ENCODE data around the gene IL2RG. TPM values are rescaled to one million over a fixed set of nuclear protein-coding genes. Genes with fewer than 3 reads are reported as not detected.

Gene IL2RG
- total RNA-seq, 1 experiment from 2014 or later, result not detected

- no peak overlapping the region for H2BK5ac ChIP-seq (ENCODE audit: insufficient read length, low read length)
- no peak overlapping the region for H2AFZ ChIP-seq (ENCODE audit: low read length)
- H3K56ac ChIP-seq (ENCODE audit: insufficient read length, low read depth, low read length), result no peak overlapping the region
- no peak overlapping the region for H3K4me3 Mint-ChIP-seq
- H3K27ac ChIP-seq (ENCODE audit: insufficient read length, low read depth, low read length), result no peak overlapping the region
- H3K23me2 ChIP-seq (ENCODE audit: insufficient read length, low read depth, low read length, poor library complexity, severe bottlenecking), result no peaks in the 10 kb centered on the region
- no peak for TF ChIP-seq CTCF (conservative IDR thresholded peaks at IDR 0.05)
- H3K36me3 Mint-ChIP-seq (ENCODE audit: insufficient read depth in 1 of 3, low read depth in 3 of 3), result peaks cover 2 to 12% (median 10%) of the 10 kb centered on the region in 3 experiments; a peak in 5 of 7 replicates
- H3K27me3 Mint-ChIP-seq (ENCODE audit: low read depth), result peaks cover 53% of the 10 kb centered on the region
- no peak overlapping the region for H3K27ac Mint-ChIP-seq
- H3K23ac ChIP-seq (ENCODE audit: insufficient read length, low read depth, low read length), result no peak overlapping the region
- no peaks in the 10 kb centered on the region for H3K79me2 ChIP-seq (ENCODE audit: insufficient read depth, low read length)
- H2BK15ac ChIP-seq (ENCODE audit: low read depth, low read length), result no peak overlapping the region
- no peak overlapping the region for H3T11ph ChIP-seq (ENCODE audit: low read length)
- no peaks in the 10 kb centered on the region for H4K20me1 ChIP-seq (ENCODE audit: control insufficient read depth, insufficient read depth, insufficient read length)
- no peak overlapping the region for H3K18ac ChIP-seq (ENCODE audit: insufficient read length, low read depth, low read length)
- peaks cover 5% of the 10 kb centered on the region; the same call in 1 of the 2 replicates for H3K4me1 ChIP-seq (ENCODE audit: insufficient read depth, low read length)
- H3K9me3 ChIP-seq (ENCODE audit: control insufficient read depth, low read depth, low read length), result peaks cover 12% of the 10 kb centered on the region
- no peak overlapping the region for H2BK20ac ChIP-seq (ENCODE audit: low read depth, low read length, poor library complexity, severe bottlenecking)
- H4K5ac ChIP-seq (ENCODE audit: insufficient read length, low read depth, low read length), result no peak overlapping the region
- H4K8ac ChIP-seq (replicated peaks; ENCODE audit: insufficient read length, low read depth, low read length), result no peak overlapping the region
- H3K4me2 ChIP-seq (ENCODE audit: insufficient read depth, insufficient read length, low read length), result no peak overlapping the region
- no peak overlapping the region for H4K91ac ChIP-seq (ENCODE audit: insufficient read length, low read depth, low read length)
- H3K4ac ChIP-seq (ENCODE audit: low read depth, low read length), result no peak overlapping the region
- H3K79me1 ChIP-seq (ENCODE audit: insufficient read depth, low read depth, low read length, poor library complexity, severe bottlenecking), result no peaks in the 10 kb centered on the region
- H2AK5ac ChIP-seq (ENCODE audit: insufficient read length, low read length), result no peak overlapping the region
- H3K9me3 Mint-ChIP-seq, result peaks cover 78 to 85% of the 10 kb centered on the region in 2 experiments
- H3K4me1 Mint-ChIP-seq, result peaks cover 31 to 46% of the 10 kb centered on the region in 2 experiments
- DNase-seq, result no peak
- H3K27me3 ChIP-seq (ENCODE audit: insufficient read depth, low read length), result no peaks in the 10 kb centered on the region
- no peak overlapping the region for H2BK12ac ChIP-seq (ENCODE audit: insufficient read length, low read depth, low read length)
- H3K9ac ChIP-seq (ENCODE audit: extremely low read depth, insufficient read length, low read length), result no peak overlapping the region
- no CpG with 5 or more reads among the region's 3 CpGs for WGBS (ENCODE audit: extremely low coverage, insufficient read length, low lambda C conversion rate)
- no peak overlapping the region for H2BK120ac ChIP-seq (ENCODE audit: low read depth, low read length, poor library complexity, severe bottlenecking)
- no peak overlapping the region for H3K14ac ChIP-seq (ENCODE audit: insufficient read depth, low read length)
Measured at GRCh38 chrX:71105628-71106027, 5.7 kb downstream of the IL2RG start.
